Measurements from ENCODE around the gene KHK.

DNA sequence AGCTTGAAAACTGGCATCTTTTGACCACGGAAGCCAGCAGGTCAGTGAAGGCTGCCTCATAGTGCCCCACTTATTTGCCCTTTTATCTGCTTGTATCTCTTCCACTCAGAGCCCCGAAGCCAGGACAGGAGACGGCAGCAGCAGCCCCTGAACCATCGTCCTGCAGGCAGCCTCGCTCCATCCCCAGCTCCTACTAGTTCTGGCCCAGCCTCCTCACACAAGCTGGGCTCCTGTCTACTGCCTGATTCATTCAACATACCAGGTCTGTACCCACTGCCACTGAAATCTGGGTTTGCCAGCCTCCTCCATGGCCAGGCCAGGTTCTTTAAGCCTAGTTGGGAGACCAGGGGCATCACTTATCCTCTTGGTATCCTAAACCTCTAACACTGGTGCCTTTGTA is 19.2 kb upstream of the KHK start:
- no peak for TF ChIP-seq EZH2 (IDR thresholded peaks at IDR 0.05; ENCODE audit: insufficient read depth, poor library complexity, severe bottlenecking)
- no peak for TF ChIP-seq EZH2phosphoT487 (IDR thresholded peaks at IDR 0.05; ENCODE audit: insufficient read depth, low read depth)
